ENCODE measurements around the gene C16orf90. TPM values are rescaled to one million over a fixed set of nuclear protein-coding genes. Genes with fewer than 3 reads are reported as not detected.
"Not testable (repeated sequence)": the region's sequence is repeated elsewhere in the genome, so short reads cannot be mapped to it uniquely, and the experiment has no call there.

Gene C16orf90
- total RNA-seq, 1 donor from 2014 or later = not detected

GRCh38 chr16:3482659-3483241, 12.5 kb downstream of the C16orf90 start:
- DNase-seq = no peak

DNA sequence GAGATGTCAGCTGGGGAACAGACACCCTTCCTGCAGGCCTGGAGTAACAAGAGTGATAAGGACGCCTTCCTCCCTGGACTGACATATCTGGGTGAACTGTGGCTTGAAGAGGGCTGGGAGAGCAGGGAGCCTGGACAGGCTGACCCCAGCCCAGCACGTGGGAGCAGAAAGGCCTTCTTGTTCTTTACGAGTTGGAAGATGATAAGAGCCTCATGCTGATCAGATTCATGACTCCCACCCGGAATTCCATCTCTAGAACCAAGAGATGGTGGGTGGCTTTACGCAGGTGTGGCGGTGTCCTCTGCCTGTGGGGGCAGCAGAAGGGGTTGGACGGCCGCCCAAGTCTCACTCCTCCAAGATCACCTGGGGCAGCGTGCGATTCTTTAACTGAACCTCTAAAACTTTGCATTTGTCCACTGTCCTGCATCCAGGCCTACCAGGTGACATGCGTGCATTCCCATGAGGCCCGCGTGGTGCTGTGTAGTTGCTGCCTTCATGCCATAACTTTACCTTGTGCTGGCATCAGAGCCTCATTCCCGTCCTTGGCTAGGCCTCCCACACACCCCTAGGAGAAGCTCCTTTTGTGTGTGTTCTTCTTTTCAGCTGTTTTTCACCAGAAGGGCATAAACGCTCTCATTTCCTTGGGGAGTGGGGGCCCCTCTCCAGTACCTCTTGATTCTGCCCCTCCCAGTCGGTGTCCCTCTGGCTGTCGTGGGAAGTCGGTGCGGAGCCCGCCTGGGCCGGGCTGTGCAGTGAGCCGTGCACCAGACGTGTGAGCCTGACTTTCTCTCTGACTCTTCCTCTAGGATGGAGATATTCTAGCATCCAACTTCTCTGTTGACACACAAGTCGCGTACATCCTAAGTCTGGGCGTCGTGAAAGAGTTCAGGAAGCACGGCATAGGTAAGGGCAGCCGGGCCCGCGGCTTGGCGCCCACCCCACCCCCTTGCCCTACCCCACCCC, 13.3 kb downstream of the C16orf90 start:
- DNase-seq = no peak

GRCh38 chr16:3480901-3481695, 14.2 kb downstream of the C16orf90 start:
- DNase-seq = no peak

GRCh38 chr16:3479654-3480216, 15.6 kb downstream of the C16orf90 start:
- DNase-seq = no peak

DNA sequence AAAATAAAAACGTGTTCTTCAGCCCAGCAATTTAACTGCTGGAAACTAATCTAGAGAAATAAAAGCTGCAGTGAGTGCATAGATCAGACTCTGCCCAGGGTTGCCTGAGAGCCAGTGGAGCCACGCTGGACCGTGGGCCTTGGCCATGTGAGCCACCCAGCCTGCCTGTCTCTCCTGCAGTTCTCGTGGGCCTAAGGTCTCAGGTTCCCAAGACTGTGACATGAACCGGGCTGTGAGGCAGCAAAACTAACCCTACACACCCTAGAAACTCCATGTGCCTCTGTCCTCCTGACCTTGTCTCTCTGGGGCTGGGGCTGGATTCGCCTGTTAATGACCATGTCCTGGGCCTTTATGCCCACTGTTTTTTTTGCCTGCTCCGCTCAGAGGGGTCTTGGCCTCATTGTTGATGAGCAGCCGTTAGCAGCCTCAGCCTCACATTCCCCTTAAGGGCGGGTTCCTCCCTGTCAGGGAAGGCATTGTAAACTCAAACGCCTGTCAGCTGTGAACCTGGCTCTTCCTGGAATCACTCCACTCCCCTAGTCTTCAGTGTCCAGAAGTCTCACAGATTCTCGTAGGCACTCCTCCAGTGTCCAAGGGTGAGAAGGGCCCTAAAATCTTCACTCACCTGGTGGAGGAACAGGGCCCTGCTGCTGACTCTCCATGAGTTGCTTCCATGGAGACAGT, 16.9 kb downstream of the C16orf90 start:
- DNase-seq = no peak

- DNase-seq = no peak
Observed at GRCh38 chr16:3476409-3476808, 18.9 kb downstream of the C16orf90 start.

- DNase-seq = no peak
Observed at GRCh38 chr16:3475604-3476375, 19.5 kb downstream of the C16orf90 start.

- DNase-seq = not testable (repeated sequence)
Observed at GRCh38 chr16:3474870-3475269, 20.4 kb downstream of the C16orf90 start.

DNA sequence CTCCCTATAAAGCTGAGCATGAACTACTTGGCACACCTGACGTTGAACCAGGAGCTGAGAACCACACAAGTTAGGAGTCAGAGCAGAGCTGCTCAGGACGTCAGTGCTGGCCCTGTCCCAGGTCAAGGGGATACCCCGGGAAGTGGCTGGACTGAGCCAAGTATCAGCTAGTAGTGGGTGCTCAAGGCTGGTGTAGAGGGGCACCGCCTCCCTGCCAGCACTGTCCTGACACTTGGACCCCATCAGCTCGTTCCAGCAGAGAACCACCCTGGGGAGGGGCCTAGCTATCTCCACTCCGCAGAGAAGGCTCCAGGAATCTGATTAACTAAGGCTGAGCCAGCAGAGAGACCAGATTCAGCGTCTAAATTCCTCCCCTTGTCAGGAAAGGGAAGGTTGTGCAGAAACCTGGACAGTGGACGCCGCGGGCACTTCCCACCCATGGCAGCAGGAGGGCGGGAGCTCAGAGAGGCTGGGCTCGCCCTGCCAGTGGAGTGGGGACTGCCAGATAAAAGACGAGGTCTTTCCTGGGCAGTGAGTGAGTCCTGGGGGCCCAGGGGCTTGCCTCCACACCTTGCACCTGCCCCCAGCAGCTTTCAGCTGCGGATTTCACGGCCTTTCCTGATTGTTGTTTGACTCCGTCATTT, 21.0 kb downstream of the C16orf90 start:
- no peak for DNase-seq

GRCh38 chr16:3473596-3473943, 21.7 kb downstream of the C16orf90 start:
- not testable (repeated sequence) for DNase-seq

DNA sequence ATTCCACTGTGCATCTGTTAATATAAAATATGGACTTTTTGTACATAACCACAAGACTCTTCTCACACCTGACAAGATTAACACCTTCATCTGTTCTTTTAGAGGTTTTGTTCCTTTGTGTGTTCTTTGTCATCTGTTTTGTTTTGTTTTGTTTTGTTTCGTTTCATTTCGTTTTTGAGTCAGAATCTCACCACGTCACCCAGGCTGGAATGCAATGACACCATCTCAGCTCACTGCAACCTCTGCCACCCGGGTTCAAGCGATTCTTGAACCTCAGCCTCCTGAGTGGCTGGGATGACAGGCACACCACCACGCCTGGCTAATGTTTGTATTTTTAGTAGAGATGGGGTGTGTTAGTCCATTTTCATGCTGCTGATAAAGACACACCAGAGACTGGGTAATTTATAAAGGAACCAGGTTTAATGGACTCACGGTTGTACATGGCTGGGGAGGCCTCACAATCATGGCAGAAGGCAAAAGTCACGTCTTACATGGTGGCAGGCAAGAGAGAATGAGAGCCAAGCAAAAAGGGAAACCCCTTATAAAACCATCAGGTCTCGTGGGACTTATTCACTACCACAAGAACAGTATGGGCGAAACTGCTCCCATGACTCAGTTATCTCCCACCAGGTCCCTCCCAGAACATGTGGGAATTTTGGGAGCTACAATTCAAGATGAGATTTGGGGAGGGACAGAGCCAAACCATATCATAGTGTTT, 22.3 kb downstream of the C16orf90 start:
- no peak for DNase-seq

- no peak for DNase-seq
Observed at GRCh38 chr16:3471518-3472176, 23.6 kb downstream of the C16orf90 start.

DNA sequence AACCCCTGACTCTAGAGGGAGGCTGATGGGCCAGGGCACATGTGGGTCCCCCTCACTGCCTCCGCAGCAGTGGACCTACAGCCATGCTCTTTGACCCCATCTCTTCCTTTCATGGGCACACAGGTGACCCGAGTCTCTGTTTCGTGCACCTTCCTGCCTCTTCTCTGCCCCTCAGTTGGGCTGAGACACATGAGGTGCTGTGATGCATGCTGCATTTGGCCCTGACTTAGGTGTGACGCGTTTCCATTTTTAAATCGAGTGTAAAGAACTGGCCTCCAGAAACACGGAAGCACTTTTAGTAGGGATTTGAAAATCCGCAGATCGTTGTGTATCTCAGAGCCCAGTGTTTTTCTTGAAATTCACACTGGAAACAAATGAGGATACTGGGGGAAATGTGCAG, 24.6 kb downstream of the C16orf90 start:
- DNase-seq = no peak

DNA sequence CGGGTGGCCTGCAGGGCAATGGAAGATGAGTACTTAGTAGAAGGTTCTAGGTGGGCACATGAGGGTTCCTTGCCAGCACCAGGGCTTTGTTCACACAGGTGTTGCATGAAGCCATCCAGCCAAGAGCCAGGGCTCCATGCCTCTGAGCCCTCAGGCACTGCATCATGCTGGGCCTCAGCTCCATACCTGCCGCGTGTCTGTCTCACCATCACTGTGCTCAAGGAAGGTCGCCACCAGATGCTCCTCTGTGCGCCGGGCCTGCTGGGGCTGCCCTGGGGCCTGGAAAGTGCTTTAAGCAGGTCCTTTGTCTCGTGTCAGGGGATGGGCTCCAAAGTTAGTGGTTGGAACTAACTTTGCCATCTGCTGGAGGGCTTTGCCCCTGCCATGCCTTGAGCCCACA, 25.6 kb downstream of the C16orf90 start:
- DNase-seq = no peak

- no peak for DNase-seq
Observed at GRCh38 chr16:3468501-3468900, 26.8 kb downstream of the C16orf90 start.

DNA sequence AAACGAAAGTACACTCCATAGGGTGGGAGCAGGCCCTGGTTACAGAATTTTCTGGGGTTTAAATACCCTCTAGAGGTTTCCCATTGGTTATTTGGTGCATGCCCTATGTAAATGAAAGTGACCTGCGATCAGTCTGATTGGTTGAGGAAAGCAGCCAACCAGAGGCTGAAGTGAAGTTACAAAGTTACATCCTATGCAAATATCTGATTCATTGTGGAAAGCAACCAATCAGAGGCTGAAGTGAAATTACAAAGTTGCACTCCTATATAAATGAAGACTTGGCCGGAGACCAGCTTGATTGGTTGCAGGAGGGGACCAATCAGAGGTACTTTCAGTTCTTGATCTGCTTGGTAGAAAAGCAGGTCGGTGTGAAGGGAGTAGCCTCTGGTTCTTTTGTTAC, 27.4 kb downstream of the C16orf90 start:
- DNase-seq = no peak

DNA sequence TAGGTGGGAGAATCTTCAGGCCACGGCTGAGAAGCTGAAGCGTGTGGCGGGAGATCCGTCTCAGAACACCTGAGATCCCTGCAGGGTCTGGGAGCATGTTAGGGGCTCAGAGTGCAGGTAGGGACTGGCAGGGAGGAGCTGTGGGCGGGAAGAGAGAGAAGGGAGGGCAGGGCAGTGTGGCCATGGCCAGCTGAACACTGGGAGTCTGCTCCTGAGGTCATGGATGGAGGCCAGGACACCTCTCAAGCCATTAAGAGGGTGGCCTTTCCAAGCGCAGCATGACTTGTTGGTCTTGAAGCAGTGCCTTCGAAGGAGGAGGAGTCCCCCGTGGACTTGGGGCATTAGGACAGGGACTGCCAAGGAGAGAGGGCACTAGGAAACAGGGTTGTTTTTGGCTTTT, 28.1 kb downstream of the C16orf90 start:
- no peak for DNase-seq

GRCh38 chr16:3465911-3466584, 29.2 kb downstream of the C16orf90 start:
- DNase-seq = no peak

- no peak for DNase-seq
Observed at GRCh38 chr16:3465301-3465700, 30.0 kb downstream of the C16orf90 start.

Measured in occipital lobe (tissue), 2 donors.